Activated CD4-positive, alpha-beta T cell treated with anti-CD3 and anti-CD28 coated beads, Interleukin-2, amount 50 U/mL, for 16 hours (primary cell): ENCODE measurements around the gene POLG2.
"Not testable (repeated sequence)": the region's sequence is repeated elsewhere in the genome, so short reads cannot be mapped to it uniquely, and the experiment has no call there.

Experiments used
- DNase-seq: peaks from one replicate; pipeline ENCODE4 v3.0.0-alpha.2; 2020

Gene POLG2

DNA sequence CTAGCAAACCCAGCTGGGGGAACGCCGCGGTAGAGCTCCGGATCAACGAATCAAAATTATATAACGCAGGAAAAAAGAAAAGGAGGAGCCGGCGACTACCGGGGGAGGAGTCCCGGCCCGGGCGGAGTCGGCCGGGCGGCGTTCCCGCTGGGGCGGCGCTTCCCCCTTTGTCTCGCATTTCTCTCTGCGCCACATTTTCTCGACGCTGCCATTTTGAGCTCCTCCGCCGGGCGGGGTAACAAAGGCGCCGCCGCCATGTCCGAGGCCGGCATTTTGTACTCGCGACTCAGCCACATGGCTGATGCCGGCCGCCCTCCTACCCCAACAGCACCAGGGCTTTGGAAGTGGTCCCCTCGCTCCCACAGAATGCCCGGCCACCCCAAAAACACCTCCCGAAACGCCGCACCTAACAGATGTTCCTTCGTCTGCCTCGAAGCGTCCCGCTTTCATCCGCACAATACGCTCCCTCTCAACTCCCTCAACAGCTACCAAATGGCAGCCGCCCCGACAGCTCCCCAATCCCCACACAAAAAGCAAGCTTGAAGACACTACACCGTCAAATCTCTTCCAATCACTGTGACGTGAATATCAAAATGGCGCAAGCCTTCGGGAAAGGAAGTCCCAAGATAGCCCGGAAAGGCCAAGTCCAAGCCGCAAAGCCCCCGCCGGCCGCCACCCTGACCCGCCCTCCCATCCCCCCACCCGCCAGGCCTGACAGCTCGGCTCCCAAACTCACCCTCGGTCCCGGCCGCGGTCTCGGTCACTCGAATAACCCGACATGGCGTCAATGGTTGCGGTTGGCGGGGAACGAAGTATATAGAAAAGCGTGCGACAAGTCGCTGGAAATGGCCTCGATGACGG, 8.7 kb upstream of the POLG2 start:
- peak; percentile 89 for DNase-seq

DNA sequence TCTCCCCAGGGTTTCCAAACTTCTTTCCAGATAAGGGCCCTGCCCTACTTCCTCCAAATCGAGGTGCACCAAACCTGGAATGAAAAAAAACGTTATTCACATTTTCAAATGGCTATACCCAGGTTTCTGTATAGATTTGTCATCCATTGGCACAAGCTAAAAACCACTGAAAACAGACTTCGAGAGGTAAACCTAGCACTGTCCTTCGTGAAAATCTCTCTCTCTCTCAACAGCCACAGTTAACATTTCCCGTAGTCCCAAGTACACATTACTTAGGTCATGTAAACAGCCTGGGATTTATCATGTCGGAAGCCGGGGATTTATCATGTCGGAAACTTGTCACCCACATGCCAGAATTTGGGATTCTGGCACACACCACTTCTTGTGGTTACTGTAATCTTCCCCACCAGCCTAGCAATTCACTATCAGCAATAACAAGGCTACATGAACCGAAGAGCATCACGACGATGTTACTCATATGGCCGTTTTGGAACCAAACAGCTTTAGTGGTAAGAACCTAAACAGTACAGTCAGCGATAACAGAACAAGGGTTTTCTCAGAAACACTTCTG, 8.0 kb upstream of the POLG2 start:
- DNase-seq = no peak

GRCh38 chr17:64503821-64504768, 7.2 kb upstream of the POLG2 start:
- no peak for DNase-seq

GRCh38 chr17:64503341-64503740, 6.5 kb upstream of the POLG2 start:
- DNase-seq = no peak

GRCh38 chr17:64502809-64503208, 6.0 kb upstream of the POLG2 start:
- DNase-seq = no peak

- no peak for DNase-seq
These were observed 5.2 kb upstream of the POLG2 start for GRCh38 chr17:64502021-64502420.

DNA sequence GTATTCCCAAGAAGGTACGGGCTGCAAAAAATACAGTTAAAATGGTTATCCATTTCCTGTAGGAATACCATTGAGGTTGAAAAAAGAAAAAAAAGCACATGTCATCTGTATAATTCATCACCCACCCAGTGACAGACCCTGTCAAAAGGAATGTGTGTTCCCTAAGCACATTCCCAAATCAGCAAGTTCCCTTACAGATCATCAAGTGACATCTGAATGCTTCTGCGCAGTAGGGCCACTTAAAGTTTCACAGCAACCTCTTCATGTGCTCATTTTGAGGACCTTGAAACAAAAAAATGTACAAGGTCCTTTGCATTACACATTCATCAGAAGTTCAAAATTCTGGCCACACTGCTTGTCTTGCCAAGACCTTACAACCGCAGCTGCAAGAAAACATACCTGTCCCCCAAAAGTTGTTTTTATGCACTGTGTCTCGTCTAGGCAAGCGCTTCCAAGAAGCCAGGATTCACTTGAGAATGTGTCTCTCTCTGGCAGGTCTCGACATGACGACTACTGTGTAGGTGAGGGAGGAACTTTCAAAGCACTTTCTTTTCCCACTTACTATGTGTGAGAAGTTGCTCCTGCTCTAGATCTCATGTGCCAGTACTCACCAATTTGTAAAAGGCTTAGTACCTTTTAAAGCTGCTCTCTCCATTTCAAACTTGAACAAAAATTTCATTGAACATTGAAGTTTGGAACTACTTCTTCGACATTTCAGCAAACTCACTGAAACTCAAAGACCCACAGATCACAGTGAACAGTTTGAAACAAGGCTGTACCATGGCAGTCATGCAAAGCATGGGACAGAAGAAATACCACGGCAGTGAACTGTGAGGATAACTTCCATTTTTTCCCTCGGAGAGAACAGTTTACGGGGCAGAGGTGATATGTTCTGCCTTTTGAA, 4.3 kb upstream of the POLG2 start:
- DNase-seq = no peak

DNA sequence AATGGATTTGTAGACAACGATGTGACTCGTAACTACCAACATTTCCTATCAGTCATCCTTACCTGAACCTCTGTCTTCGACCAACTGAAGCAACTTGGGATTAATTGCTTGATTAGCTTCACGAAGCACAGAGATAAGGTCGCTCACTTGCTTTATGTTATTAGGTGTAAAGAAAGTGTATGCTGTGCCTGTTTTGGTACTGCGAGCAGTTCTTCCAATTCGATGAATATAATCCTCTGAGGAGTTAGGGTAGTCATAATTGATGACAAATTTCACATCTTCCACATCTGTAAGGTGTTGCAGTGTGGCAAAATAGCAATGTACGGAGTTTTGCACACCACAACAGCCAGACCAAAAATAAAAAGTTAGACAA, 3.6 kb upstream of the POLG2 start:
- no peak for DNase-seq

- DNase-seq = no peak
These were observed 3.1 kb upstream of the POLG2 start for GRCh38 chr17:64499805-64500486.

GRCh38 chr17:64498308-64499203, 1.7 kb upstream of the POLG2 start:
- no peak for DNase-seq

DNA sequence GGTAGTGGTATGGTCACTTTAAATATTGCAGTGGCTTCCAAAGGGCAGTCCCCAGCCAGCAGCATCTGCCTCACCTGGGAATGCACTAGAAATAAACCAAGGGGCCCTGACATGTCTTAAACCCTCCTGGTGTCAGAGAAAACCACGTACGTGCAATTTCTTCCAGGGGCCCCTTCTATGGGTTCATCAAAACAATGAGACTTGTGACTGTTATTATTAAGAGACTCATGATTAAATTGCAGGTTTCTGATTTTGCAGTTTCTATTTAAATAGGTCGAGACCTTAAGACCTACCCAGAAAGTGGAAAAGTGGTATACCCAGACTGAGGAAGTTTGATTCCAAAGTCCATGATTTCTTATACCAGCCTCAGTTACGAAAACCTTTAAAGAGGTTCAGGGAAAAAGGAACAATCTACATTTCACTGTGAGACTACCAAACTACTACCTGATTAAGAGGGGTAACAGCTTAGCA, 746 bp upstream of the POLG2 start:
- DNase-seq = no peak

GRCh38 chr17:64496348-64496785, 487 bp downstream of the POLG2 start:
- DNase-seq = no peak

- DNase-seq = not testable (repeated sequence)
These were observed 1.6 kb downstream of the POLG2 start for GRCh38 chr17:64495300-64495699.

GRCh38 chr17:64494121-64494520, 2.7 kb downstream of the POLG2 start:
- no peak for DNase-seq

- DNase-seq = peak; percentile 57
These were observed 4.3 kb downstream of the POLG2 start for GRCh38 chr17:64492481-64493109.

DNA sequence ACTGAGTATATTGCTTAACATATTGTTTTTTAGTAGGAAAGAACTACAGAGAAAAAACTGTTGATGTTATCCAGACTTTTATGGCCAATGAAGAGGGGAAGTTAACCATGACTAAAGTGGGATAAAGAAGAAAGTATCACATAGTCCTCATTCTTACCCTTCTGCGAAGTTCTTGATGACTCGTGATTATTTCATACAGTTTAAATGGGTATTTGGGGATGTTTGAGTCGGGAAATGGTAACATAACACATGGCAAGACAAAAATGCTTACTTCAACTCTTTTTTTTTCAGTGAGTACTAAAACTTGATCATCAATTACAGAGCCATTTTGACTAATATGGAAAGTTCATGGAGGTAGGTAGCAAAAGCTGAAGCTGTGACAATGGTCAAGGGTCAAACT, 4.9 kb downstream of the POLG2 start:
- DNase-seq = no peak

- DNase-seq = peak; percentile 62
These were observed 5.6 kb downstream of the POLG2 start for GRCh38 chr17:64491034-64491860.

DNA sequence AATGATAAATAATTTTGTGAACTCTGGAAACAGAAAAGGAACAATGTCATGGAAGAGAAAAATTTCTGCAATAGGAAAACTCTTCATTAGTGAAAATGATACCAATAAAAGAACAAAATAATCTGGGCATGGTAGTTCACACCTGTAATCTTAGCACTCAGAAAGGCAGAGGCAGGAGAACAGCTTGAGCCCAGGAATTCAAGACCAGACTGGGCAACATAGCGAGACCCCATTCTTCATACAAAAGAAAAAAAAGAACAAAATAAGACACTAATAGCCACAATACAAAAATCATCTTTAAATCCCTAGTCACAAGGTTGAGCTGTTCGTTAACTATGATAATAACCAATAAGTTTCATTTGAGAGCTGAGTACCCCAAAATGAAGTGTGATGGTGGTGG, 8.6 kb downstream of the POLG2 start:
- DNase-seq = no peak

- DNase-seq = no peak
These were observed 12.5 kb downstream of the POLG2 start for GRCh38 chr17:64484380-64484779.
